IPS-20b (cell line): ENCODE data around the gene SLC7A7.
"Not testable (repeated sequence)": the region's sequence is repeated elsewhere in the genome, so short reads cannot be mapped to it uniquely, and the experiment has no call there.

Experiments used
- H3K27ac ChIP-seq: one replicate; pipeline ENCODE4 v1.5.1; 2013; ENCODE audit warnings: low read length
- H3K27me3 ChIP-seq: 2 replicates; pipeline ENCODE4 v1.6.1; 2013; ENCODE audit warnings: mild to moderate bottlenecking, low read length, inconsistent platforms; ENCODE audit not compliant: insufficient read depth
- H3K36me3 ChIP-seq: 2 replicates; pipeline ENCODE4 v1.6.1; 2013; ENCODE audit warnings: low read depth, mild to moderate bottlenecking, inconsistent platforms, low read length, moderate library complexity; ENCODE audit not compliant: insufficient read depth
- H3K4me1 ChIP-seq: 2 replicates; pipeline ENCODE4 v1.6.1; 2013; ENCODE audit warnings: mild to moderate bottlenecking, control low read depth, inconsistent platforms, low read length, moderate library complexity; ENCODE audit not compliant: insufficient read depth
- H3K4me3 ChIP-seq: 2 replicates; pipeline ENCODE4 v1.5.1; 2013; ENCODE audit warnings: mild to moderate bottlenecking, low read length, inconsistent platforms
- H3K9ac ChIP-seq: 2 replicates; pipeline ENCODE4 v1.6.1; 2013; ENCODE audit warnings: low read depth, mild to moderate bottlenecking, inconsistent platforms, low read length, moderate library complexity
- H3K9me3 ChIP-seq: 2 replicates; pipeline ENCODE4 v1.6.1; 2013; ENCODE audit warnings: mild to moderate bottlenecking, low read depth, low read length, inconsistent platforms; ENCODE audit not compliant: insufficient read depth

Gene SLC7A7

DNA sequence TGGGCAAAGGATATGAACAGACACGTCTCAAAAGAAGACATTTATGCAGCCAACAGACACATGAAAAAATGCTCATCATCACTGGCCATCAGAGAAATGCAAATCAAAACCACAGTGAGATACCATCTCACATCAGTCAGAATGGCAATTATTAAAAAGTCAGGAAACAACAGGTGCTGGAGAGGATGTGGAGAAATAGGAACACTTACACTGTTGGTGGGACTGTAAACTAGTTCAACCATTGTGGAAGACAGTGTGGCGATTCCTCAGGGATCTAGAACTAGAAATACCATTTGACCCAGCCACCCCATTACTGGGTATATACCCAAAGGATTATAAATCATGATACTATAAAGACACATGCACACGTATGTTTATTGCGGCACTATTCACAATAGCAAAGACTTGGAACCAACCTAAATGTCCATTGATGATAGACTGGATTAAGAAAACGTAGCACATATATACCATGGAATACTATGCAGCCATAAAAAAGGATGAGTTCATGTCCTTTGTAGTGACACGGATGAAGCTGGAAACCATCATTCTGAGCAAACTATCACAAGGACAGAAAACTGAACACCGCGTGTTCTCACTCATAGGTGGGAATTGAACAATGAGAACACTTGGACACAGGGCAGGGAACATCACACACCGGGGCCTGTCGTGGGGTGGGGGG, 57.1 kb downstream of the SLC7A7 start:
- H3K36me3 ChIP-seq, H3K27me3 ChIP-seq, H3K27ac ChIP-seq, H3K9ac ChIP-seq, H3K9me3 ChIP-seq, H3K4me3 ChIP-seq, H3K4me1 ChIP-seq: not testable (repeated sequence)

- Histone ChIP-seq H3K27me3 (no peaks in the 10 kb centered on the region), H3K9ac (no peak overlapping the region), H3K4me3 (no peak overlapping the region), H3K36me3 (no peaks in the 10 kb centered on the region), H3K9me3 (no peaks in the 10 kb centered on the region), H3K27ac (no peak overlapping the region), H3K4me1 (no peaks in the 10 kb centered on the region)
Measured at GRCh38 chr14:22753586-22753985, 61.6 kb downstream of the SLC7A7 start.

- H3K4me3 ChIP-seq: no peak overlapping the region
- H3K36me3 ChIP-seq: no peaks in the 10 kb centered on the region
- no peaks in the 10 kb centered on the region for H3K9me3 ChIP-seq
- no peaks in the 10 kb centered on the region for H3K4me1 ChIP-seq
- no peaks in the 10 kb centered on the region for H3K27me3 ChIP-seq
- H3K27ac ChIP-seq: no peak overlapping the region
- no peak overlapping the region for H3K9ac ChIP-seq
Measured at GRCh38 chr14:22752422-22752821, 62.8 kb downstream of the SLC7A7 start.

DNA sequence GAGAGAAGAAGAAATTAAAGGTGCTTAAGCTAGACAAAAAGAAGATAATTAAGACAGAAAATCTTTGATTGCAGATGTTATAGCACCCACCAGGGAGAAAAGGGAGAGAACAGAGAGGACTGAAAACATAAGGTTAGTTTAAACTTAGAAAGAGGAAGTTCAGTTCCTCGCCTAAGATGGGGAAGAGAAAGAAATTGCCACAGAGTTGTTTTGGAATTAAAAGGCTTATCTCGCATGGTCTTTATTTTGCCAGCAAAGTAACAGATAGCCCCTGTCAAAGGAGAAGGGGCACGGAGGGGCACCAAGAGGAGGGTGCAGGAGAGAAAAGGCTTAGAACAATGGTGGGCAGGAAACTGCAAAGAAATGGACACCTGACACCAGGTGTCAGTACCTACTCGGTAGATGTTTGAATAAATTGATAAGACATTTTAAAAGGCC, 66.6 kb downstream of the SLC7A7 start:
- H3K36me3 ChIP-seq: no peaks in the 10 kb centered on the region
- H3K9me3 ChIP-seq: no peaks in the 10 kb centered on the region
- H3K27me3 ChIP-seq: no peaks in the 10 kb centered on the region
- H3K9ac ChIP-seq: no peak overlapping the region
- no peak overlapping the region for H3K4me3 ChIP-seq
- H3K27ac ChIP-seq: no peak overlapping the region
- H3K4me1 ChIP-seq: no peaks in the 10 kb centered on the region

- Histone ChIP-seq H3K4me3 (no peak overlapping the region), H3K9me3 (no peaks in the 10 kb centered on the region), H3K4me1 (no peaks in the 10 kb centered on the region), H3K27me3 (no peaks in the 10 kb centered on the region), H3K36me3 (no peaks in the 10 kb centered on the region), H3K9ac (no peak overlapping the region), H3K27ac (no peak overlapping the region)
Measured at GRCh38 chr14:22748206-22748605, 67.0 kb downstream of the SLC7A7 start.

DNA sequence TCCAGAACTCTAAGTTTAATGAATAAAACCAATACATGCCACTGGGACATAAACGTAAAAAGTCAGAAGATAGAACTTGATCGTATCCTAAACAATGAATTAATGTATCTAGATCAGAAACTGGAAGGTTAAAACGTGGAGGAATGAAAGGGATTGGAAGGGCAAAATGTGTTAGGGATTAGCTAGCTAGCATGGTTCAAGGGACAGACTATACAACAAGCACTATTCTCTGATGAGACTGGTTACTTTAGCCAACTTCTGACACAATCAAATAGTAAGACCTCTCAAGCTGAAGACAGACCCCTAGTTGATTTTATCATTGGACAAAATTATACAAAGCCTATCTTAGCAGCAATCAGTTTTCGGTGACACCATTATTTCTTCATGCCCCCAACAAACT, 67.5 kb downstream of the SLC7A7 start:
- H3K27ac ChIP-seq: no peak overlapping the region
- no peak overlapping the region for H3K9ac ChIP-seq
- no peaks in the 10 kb centered on the region for H3K9me3 ChIP-seq
- H3K4me3 ChIP-seq: no peak overlapping the region
- H3K27me3 ChIP-seq: no peaks in the 10 kb centered on the region
- H3K4me1 ChIP-seq: no peaks in the 10 kb centered on the region
- H3K36me3 ChIP-seq: no peaks in the 10 kb centered on the region

- H3K4me1 ChIP-seq: no peaks in the 10 kb centered on the region
- H3K27ac ChIP-seq: no peak overlapping the region
- H3K9me3 ChIP-seq: peaks cover 5% of the 10 kb centered on the region
Measured at GRCh38 chr14:22740020-22740419, 75.2 kb downstream of the SLC7A7 start.

GRCh38 chr14:22739423-22739822, 75.8 kb downstream of the SLC7A7 start:
- Histone ChIP-seq H3K4me1 (no peaks in the 10 kb centered on the region), H3K27ac (no peak overlapping the region), H3K4me3 (no peak overlapping the region), H3K9ac (no peak overlapping the region), H3K36me3 (no peaks in the 10 kb centered on the region), H3K9me3 (peaks cover 5% of the 10 kb centered on the region), H3K27me3 (no peaks in the 10 kb centered on the region)

More at GRCh38 chr14:22740020-22740419, 75.2 kb downstream of the SLC7A7 start:
- Histone ChIP-seq H3K9ac (no peak overlapping the region), H3K4me3 (no peak overlapping the region), H3K36me3 (no peaks in the 10 kb centered on the region), H3K27me3 (no peaks in the 10 kb centered on the region)

GRCh38 chr14:22737052-22737451, 78.2 kb downstream of the SLC7A7 start:
- Histone ChIP-seq H3K27ac (no peak overlapping the region), H3K9me3 (peaks cover 5% of the 10 kb centered on the region)

GRCh38 chr14:22736384-22736783, 78.9 kb downstream of the SLC7A7 start:
- H3K36me3 ChIP-seq, H3K4me1 ChIP-seq, H3K4me3 ChIP-seq, H3K9ac ChIP-seq, H3K9me3 ChIP-seq, H3K27ac ChIP-seq, H3K27me3 ChIP-seq: not testable (repeated sequence)

More at GRCh38 chr14:22737052-22737451, 78.2 kb downstream of the SLC7A7 start:
- H3K36me3 ChIP-seq: no peaks in the 10 kb centered on the region
- no peaks in the 10 kb centered on the region for H3K4me1 ChIP-seq
- H3K27me3 ChIP-seq: no peaks in the 10 kb centered on the region
- no peak overlapping the region for H3K9ac ChIP-seq
- no peak overlapping the region for H3K4me3 ChIP-seq

GRCh38 chr14:22735096-22735495, 80.1 kb downstream of the SLC7A7 start:
- Histone ChIP-seq H3K36me3 (no peaks in the 10 kb centered on the region), H3K4me3 (no peak overlapping the region), H3K9me3 (peaks cover 5% of the 10 kb centered on the region), H3K9ac (no peak overlapping the region), H3K27me3 (no peaks in the 10 kb centered on the region), H3K4me1 (no peaks in the 10 kb centered on the region), H3K27ac (no peak overlapping the region)

- H3K4me3 ChIP-seq: no peak overlapping the region
- H3K9ac ChIP-seq: no peak overlapping the region
- no peaks in the 10 kb centered on the region for H3K36me3 ChIP-seq
- no peaks in the 10 kb centered on the region for H3K27me3 ChIP-seq
- no peak overlapping the region for H3K27ac ChIP-seq
- no peaks in the 10 kb centered on the region for H3K4me1 ChIP-seq
- H3K9me3 ChIP-seq: peaks cover 5% of the 10 kb centered on the region; the same call in 1 of the 2 replicates
Measured at GRCh38 chr14:22733829-22734228, 81.4 kb downstream of the SLC7A7 start.
